Gastrocnemius medialis (tissue), 4 donors: ENCODE results near the gene NANOS1. TPM values are rescaled to one million over a fixed set of nuclear protein-coding genes. Genes with fewer than 3 reads are reported as not detected.
A peak's percentile ranks its signal among the peaks of the same experiment; 100 is the strongest.

ENCODE experiments used
- ATAC-seq, 2 donors: fragments of 150-250 bp; one replicate each; pipeline ENCODE4 v1.9.1; 2016
- DNase-seq, 2 donors: peaks; one replicate each; pipeline ENCODE4 v3.0.0-alpha.2; 2019
- H3K27ac ChIP-seq, 4 donors: fragments of 200-600 bp; sonication (generic); 1 replicate in 1 of 4; 2 replicates in 3 of 4; pipeline ENCODE4 v1.5.1; 2016 to 2018; ENCODE audit warnings: mild to moderate bottlenecking in 2 of 4, moderate library complexity in 1 of 4
- H3K27me3 ChIP-seq, 3 donors: fragments of 200-600 bp; sonication (generic) in 2 of 3; 1 replicate in 1 of 3; 2 replicates in 2 of 3; pipeline versions ENCODE4 v1.5.1 to v1.6.0; 2016 to 2019; ENCODE audit warnings: mild to moderate bottlenecking in 1 of 3, moderate library complexity in 1 of 3
- H3K36me3 ChIP-seq, 2 donors: fragments of 200-600 bp; sonication (generic) in 1 of 2; one replicate each; pipeline ENCODE4 v1.5.1; 2017 to 2018
- H3K4me1 ChIP-seq, 2 donors: fragments of 200-600 bp; sonication (generic) in 1 of 2; one replicate each; pipeline ENCODE4 v1.5.1; 2016 to 2017; ENCODE audit warnings: mild to moderate bottlenecking in 2 of 2
- H3K4me3 ChIP-seq, 4 donors: fragments of 200-600 bp; sonication (generic) in 3 of 4; 1 replicate in 1 of 4; 2 replicates in 3 of 4; pipeline ENCODE4 v1.5.1; 2016 to 2019; ENCODE audit warnings: mild to moderate bottlenecking in 2 of 4
- H3K9me3 ChIP-seq, 3 donors: fragments of 200-600 bp; sonication (generic) in 2 of 3; 1 replicate in 1 of 3; 2 replicates in 2 of 3; pipeline ENCODE4 v1.5.1; 2016 to 2019
- CTCF ChIP-seq, 5 experiments: fragments of 450-650 bp in 3 of 5; fragments of 200-600 bp in 2 of 5; sonication (generic) in 2 of 5; IDR thresholded peaks in 4 of 5; conservative IDR thresholded peaks in 1 of 5; 1 replicate in 4 of 5; 2 replicates in 1 of 5; pipeline ENCODE4 v1.5.1; 2016 to 2019; ENCODE audit warnings: antibody characterized with exemption in 5 of 5, mild to moderate bottlenecking in 3 of 5, moderate library complexity in 3 of 5
- POLR2A ChIP-seq, 2 donors: fragments of 450-650 bp; IDR thresholded peaks; one replicate each; pipeline ENCODE4 v1.6.1; 2017; ENCODE audit warnings: antibody characterized with exemption in 2 of 2, mild to moderate bottlenecking in 2 of 2, moderate library complexity in 2 of 2
- in situ Hi-C, 4 donors: fragments of 200-750 bp; cut with MboI; loops; one replicate each; pipeline versions ENCODE4 v1.15.0 to v1.8.0; 2017; ENCODE audit warnings: low sequenced_read_pairs in 4 of 4
- intact Hi-C: fragments of 100-400 bp; cut with DNase I; formaldehyde crosslinking; loops from one replicate; pipeline ENCODE4 v1.15.1; 2023; ENCODE audit warnings: low total_unique reads
- total RNA-seq, 4 donors: library from RNA; depleted of rRNA; stranded (reverse); fragments of >200 nt; gene quantifications; one replicate each; pipeline versions ENCODE4 v1.1.0 to v1.2.3, GENCODE V29; 2016

NANOS1 gene
- total RNA-seq, 4 donors from 2014 or later, result 10.5 to 25.2 (median 17.4) TPM

GRCh38 chr10:119022846-119023552 is 6.5 kb upstream of the NANOS1 start:
- peaks cover 19 to 27% of the 10 kb centered on the region in 2 donors for H3K4me1 ChIP-seq
- H3K27me3 ChIP-seq, result no peaks in the 10 kb centered on the region
- no peaks in the 10 kb centered on the region for H3K36me3 ChIP-seq
- no peak for TF ChIP-seq CTCF (IDR thresholded peaks at IDR 0.05 in 4 of 5, conservative IDR thresholded peaks at IDR 0.05 in 1 of 5)
- TF ChIP-seq POLR2A (IDR thresholded peaks at IDR 0.05), result no peak
- H3K9me3 ChIP-seq, result no peaks in the 10 kb centered on the region
- ATAC-seq, result peak in 1 of 2 donors; percentile 22
- no peak for DNase-seq
- H3K27ac ChIP-seq, result peak overlapping the region in 1 of 4 donors; percentile 48
- in situ Hi-C loops, result no loop called here
- intact Hi-C loops, result loop anchor here (10.0 kb wide), 2 partner anchors 632 to 1648 kb away; partner anchors contain the start of genes BAG3 and PDZD8
- H3K4me3 ChIP-seq, result no peak overlapping the region

- no peak for ATAC-seq
These were observed 6.0 kb upstream of the NANOS1 start for GRCh38 chr10:119023553-119023868.

GRCh38 chr10:119024882-119025281 is 4.6 kb upstream of the NANOS1 start:
- no peaks in the 10 kb centered on the region for H3K9me3 ChIP-seq
- no peaks in the 10 kb centered on the region for H3K27me3 ChIP-seq
- H3K4me1 ChIP-seq, result peaks cover 19 to 31% of the 10 kb centered on the region in 2 donors
- no peak for TF ChIP-seq POLR2A (IDR thresholded peaks at IDR 0.05)
- no peak for TF ChIP-seq CTCF (IDR thresholded peaks at IDR 0.05 in 4 of 5, conservative IDR thresholded peaks at IDR 0.05 in 1 of 5)
- no peaks in the 10 kb centered on the region for H3K36me3 ChIP-seq
- intact Hi-C loops, result loop anchor here (5.0 to 10.0 kb wide), 3 partner anchors 142 to 1650 kb away; partner anchors contain the start of genes BAG3, PDZD8 and SFXN4
- ATAC-seq, result no peak
- no peak for DNase-seq
- H3K4me3 ChIP-seq, result no peak overlapping the region
- peak overlapping the region; percentile 74 to 83 (median 80) for H3K27ac ChIP-seq
- in situ Hi-C loops, result no loop called here

More at GRCh38 chr10:119023553-119023868, 6.0 kb upstream of the NANOS1 start:
- TF ChIP-seq POLR2A (IDR thresholded peaks at IDR 0.05) (no peak), CTCF (IDR thresholded peaks at IDR 0.05 in 4 of 5, conservative IDR thresholded peaks at IDR 0.05 in 1 of 5) (no peak)
- no peaks in the 10 kb centered on the region for H3K36me3 ChIP-seq
- H3K9me3 ChIP-seq, result no peaks in the 10 kb centered on the region
- intact Hi-C loops, result loop anchor here (10.0 kb wide), 2 partner anchors 631 to 1649 kb away; partner anchors contain the start of genes BAG3 and PDZD8
- no peak overlapping the region for H3K4me3 ChIP-seq
- no peaks in the 10 kb centered on the region for H3K27me3 ChIP-seq
- in situ Hi-C loops, result no loop called here
- DNase-seq, result no peak
- peak overlapping the region in 1 of 4 donors; percentile 48 for H3K27ac ChIP-seq
- H3K4me1 ChIP-seq, result peaks cover 19 to 27% of the 10 kb centered on the region in 2 donors

GRCh38 chr10:119025336-119025735 is 4.2 kb upstream of the NANOS1 start:
- no peaks in the 10 kb centered on the region for H3K36me3 ChIP-seq
- ATAC-seq, result peak; percentile 30 to 36
- peak overlapping the region; percentile 74 to 83 (median 80) for H3K27ac ChIP-seq
- no peaks in the 10 kb centered on the region for H3K27me3 ChIP-seq
- TF ChIP-seq CTCF (IDR thresholded peaks at IDR 0.05 in 4 of 5, conservative IDR thresholded peaks at IDR 0.05 in 1 of 5) (no peak), POLR2A (IDR thresholded peaks at IDR 0.05) (no peak)
- no peak overlapping the region for H3K4me3 ChIP-seq
- intact Hi-C loops (loop anchor here (5.0 to 10.0 kb wide), 3 partner anchors 142 to 1651 kb away; partner anchors contain the start of genes BAG3, PDZD8 and SFXN4), in situ Hi-C loops (no loop called here)
- DNase-seq, result peak; percentile 68 to 88
- H3K9me3 ChIP-seq, result no peaks in the 10 kb centered on the region
- peaks cover 16 to 28% of the 10 kb centered on the region in 2 donors for H3K4me1 ChIP-seq
